HG02798 (cell line): ENCODE results near the gene MAOB.
"Not testable (repeated sequence)": the region's sequence is repeated elsewhere in the genome, so short reads cannot be mapped to it uniquely, and the experiment has no call there.

Experiments
- ATAC-seq: cut with Tn5 transposase; IDR thresholded peaks from one replicate; pipeline ENCODE4 v1.9.1; 2021; ENCODE audit warnings: mild to moderate bottlenecking; ENCODE audit not compliant: unreplicated experiment, poor library complexity

The MAOB gene

GRCh38 chrX:43882294-43882681, at the start of gene MAOB:
TSS of gene MAOB (minus strand) at chrX:43882450. CDS start at chrX:43882299, 151 bp downstream.
- no peak for ATAC-seq

- not testable (repeated sequence) for ATAC-seq
These were observed 39.8 kb upstream of the MAOB start for GRCh38 chrX:43922032-43922431.

GRCh38 chrX:43910772-43911171, 28.5 kb upstream of the MAOB start:
- ATAC-seq, result not testable (repeated sequence)

- ATAC-seq, result no peak
These were observed 27.8 kb upstream of the MAOB start for GRCh38 chrX:43910012-43910411.

- no peak for ATAC-seq
These were observed 26.9 kb upstream of the MAOB start for GRCh38 chrX:43909141-43909540.

- no peak for ATAC-seq
These were observed 17.9 kb upstream of the MAOB start for GRCh38 chrX:43899878-43900815.

GRCh38 chrX:43898406-43899035, 16.3 kb upstream of the MAOB start:
- no peak for ATAC-seq

- no peak for ATAC-seq
These were observed 15.0 kb upstream of the MAOB start for GRCh38 chrX:43897290-43897689.

- ATAC-seq, result no peak
These were observed 10.2 kb upstream of the MAOB start for GRCh38 chrX:43892336-43892870.

- no peak for ATAC-seq
These were observed 3.4 kb upstream of the MAOB start for GRCh38 chrX:43885617-43886016.

- no peak for ATAC-seq
These were observed 598 bp downstream of the MAOB start for GRCh38 chrX:43881410-43882293.

GRCh38 chrX:43880425-43880824, 1.8 kb downstream of the MAOB start:
- ATAC-seq, result no peak

GRCh38 chrX:43878906-43879526, 3.2 kb downstream of the MAOB start:
- no peak for ATAC-seq

- ATAC-seq, result no peak
These were observed 5.6 kb downstream of the MAOB start for GRCh38 chrX:43876680-43877079.

GRCh38 chrX:43870758-43871419, 11.4 kb downstream of the MAOB start:
- ATAC-seq, result no peak

GRCh38 chrX:43870011-43870410, 12.2 kb downstream of the MAOB start:
- ATAC-seq, result no peak

- ATAC-seq, result no peak
These were observed 13.5 kb downstream of the MAOB start for GRCh38 chrX:43868791-43869190.

GRCh38 chrX:43866423-43866822, 15.8 kb downstream of the MAOB start:
- no peak for ATAC-seq

GRCh38 chrX:43865791-43866190, 16.5 kb downstream of the MAOB start:
- no peak for ATAC-seq
